Psoas muscle (tissue), 8 donors: ENCODE data around the gene UAP1. TPM values are rescaled to one million over a fixed set of nuclear protein-coding genes. Genes with fewer than 3 reads are reported as not detected.

Source experiments
- ATAC-seq, 4 donors: fragments of 200-7000 bp; cut with Tn5 transposase; one replicate each; pipeline ENCODE4 v1.9.1; 2020; ENCODE audit warnings: moderate library complexity in 3 of 4, mild to moderate bottlenecking in 2 of 4
- DNase-seq, 2 donors: peaks; one replicate each; pipeline ENCODE4 v3.0.0-alpha.2; 2020
- H3K27ac ChIP-seq: fragments of 200-600 bp; one replicate; pipeline ENCODE4 v1.8.0; 2022
- H3K27me3 ChIP-seq, 3 donors: fragments of 200-600 bp in 1 of 3; one replicate each; pipeline versions ENCODE4 v1.6.1 to v1.8.0; 2013 to 2022; ENCODE audit warnings: low read length in 2 of 3, mild to moderate bottlenecking in 2 of 3, moderate library complexity in 1 of 3; ENCODE audit not compliant: insufficient read depth in 3 of 3
- H3K36me3 ChIP-seq, 2 donors: fragments of 200-600 bp in 1 of 2; one replicate each; pipeline versions ENCODE4 v1.6.1 to v1.8.0; 2013 to 2022; ENCODE audit warnings: low read depth in 1 of 2, mild to moderate bottlenecking in 1 of 2, moderate library complexity in 1 of 2; ENCODE audit not compliant: insufficient read depth in 1 of 2
- H3K4me1 ChIP-seq: fragments of 200-600 bp; one replicate; pipeline ENCODE4 v1.8.0; 2022
- H3K4me3 ChIP-seq: fragments of 200-600 bp; one replicate; pipeline ENCODE4 v1.8.0; 2022; ENCODE audit warnings: mild to moderate bottlenecking
- H3K9me3 ChIP-seq: fragments of 200-600 bp; one replicate; pipeline ENCODE4 v1.8.0; 2022
- CTCF ChIP-seq: fragments of 200-600 bp; IDR thresholded peaks from one replicate; pipeline ENCODE4 v1.8.0; 2022; ENCODE audit warnings: antibody characterized with exemption
- WGBS, 3 donors: extraction: QIAGEN DNeasy Blood & Tissue Kit; methylation state at CpG; one replicate each; pipeline versions ENCODE4 v1.1.6 to v1.1.7; 2013; 5-methylcytosine and 5-hydroxymethylcytosine counted together
- intact Hi-C, 2 donors: fragments of 100-400 bp; cut with DNase I; formaldehyde crosslinking; loops; one replicate each; pipeline versions ENCODE4 v1.11.0 to v1.14.2; 2022
- polyA plus RNA-seq, 3 donors: library from polyadenylated mRNA; stranded (reverse); fragments of 200-250 nt; gene quantifications; one replicate each; pipeline ENCODE4 v1.2.3, GENCODE V29; 2013
- total RNA-seq, 4 donors: library from RNA; stranded (reverse); fragmentation: NEBNext Ultra II Directional in 2 of 4; extraction: Animal tissue kit (Norgen Biotek cat#: 25700) in 2 of 4; gene quantifications; one replicate each; pipeline versions ENCODE4 v1.2.1 to v1.2.4, GENCODE V29; 2021 to 2023
- donor health status: healthy with polysubstance abuse.
- donor health status: DM: no; HTN: no; CAD: no; lungs with moderate emphysema.
- donor health status: Bipolar disorder and iron deficiency.
- donor health status: healthy.
- donor health status: DM: yes; HTN: yes; CAD: no.
- donor health status: DM: no; HTN: no; CAD: no.
- donor health status: DM: no; HTN: no; CAD: no.
- donor health status: DM: yes; HTN: yes; CAD: no.

Gene UAP1
- total and polyA plus RNA-seq, 7 donors: 24.1 to 147 (median 40.1) TPM

GRCh38 chr1:162561037-162561615 is 396 bp upstream of the UAP1 start:
- 1% methylated on average over 44 to 53 of the region's 53 CpGs for WGBS, 3 donors
- intact Hi-C loops: loop anchor here in 1 of 2 donors (5.0 kb wide), 1 partner anchor 64 kb away; the partner anchor contains the start of gene UHMK1
- peak overlapping the region; percentile 94 for H3K4me3 ChIP-seq

DNA sequence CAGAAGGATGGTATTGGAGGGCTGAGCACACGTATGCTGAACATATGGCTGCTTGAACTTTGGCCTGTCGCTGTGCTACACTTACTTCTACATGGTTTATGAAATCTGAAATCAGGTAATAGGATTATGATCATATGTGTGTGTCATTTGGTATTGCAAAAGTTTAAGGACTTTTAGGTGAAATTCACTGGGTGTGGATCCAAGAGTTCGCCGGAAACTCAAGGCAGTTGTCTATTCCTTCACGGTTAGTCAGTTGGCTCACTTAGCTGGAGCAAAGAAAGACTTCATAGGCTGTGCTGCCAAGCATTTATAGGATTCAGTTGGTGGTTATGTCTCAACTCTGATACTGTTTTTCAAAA is 927 bp downstream of the UAP1 start:
- ATAC-seq (peak; percentile 23 to 54 (median 36)), DNase-seq (no peak)
- H3K27ac ChIP-seq: peak overlapping the region; percentile 96
- H3K27me3 ChIP-seq: no peaks in the 10 kb centered on the region
- no peak for TF ChIP-seq CTCF
- peaks cover 13% of the 10 kb centered on the region for H3K4me1 ChIP-seq
- WGBS, 3 donors: 21 to 26% (median 25%) methylated on average over 5 of the region's 5 CpGs
- intact Hi-C loops: loop anchor here in 1 of 2 donors (5.0 kb wide), 1 partner anchor 65 kb away; the partner anchor contains the start of gene UHMK1
- H3K36me3 ChIP-seq: peaks cover 0 to 16% of the 10 kb centered on the region in 2 donors
- no peaks in the 10 kb centered on the region for H3K9me3 ChIP-seq
- H3K4me3 ChIP-seq: peak overlapping the region; percentile 94

More at GRCh38 chr1:162561037-162561615, 396 bp upstream of the UAP1 start:
- Histone ChIP-seq H3K27ac (peak overlapping the region; percentile 96), H3K36me3 (peaks cover 0 to 5% of the 10 kb centered on the region in 2 donors), H3K27me3 (no peaks in the 10 kb centered on the region), H3K9me3 (no peaks in the 10 kb centered on the region), H3K4me1 (peaks cover 13% of the 10 kb centered on the region)
- no peak for TF ChIP-seq CTCF
- ATAC-seq (peak; percentile 96 to 97 (median 96)), DNase-seq (peak; percentile 99)

- DNase-seq: no peak
- H3K4me1 ChIP-seq: peaks cover 13% of the 10 kb centered on the region
- TF ChIP-seq CTCF: no peak
- ATAC-seq: no peak
- no peaks in the 10 kb centered on the region for H3K9me3 ChIP-seq
- H3K36me3 ChIP-seq: peaks cover 5 to 31% of the 10 kb centered on the region in 2 donors
- no peak overlapping the region for H3K27ac ChIP-seq
- H3K4me3 ChIP-seq: no peak overlapping the region
- no peaks in the 10 kb centered on the region for H3K27me3 ChIP-seq
- intact Hi-C loops: loop anchor here in 1 of 2 donors (5.0 kb wide), 1 partner anchor 67 kb away; the partner anchor contains the start of gene UHMK1
- WGBS, 3 donors: 81 to 82% (median 82%) methylated on average over 5 of the region's 5 CpGs
Observed at GRCh38 chr1:162564762-162565218, 3.3 kb downstream of the UAP1 start.

GRCh38 chr1:162565460-162565859 is 3.9 kb downstream of the UAP1 start:
- no peak overlapping the region for H3K27ac ChIP-seq
- no peak overlapping the region for H3K4me3 ChIP-seq
- no peaks in the 10 kb centered on the region for H3K27me3 ChIP-seq
- intact Hi-C loops: no loop called here
- peaks cover 5 to 31% of the 10 kb centered on the region in 2 donors for H3K36me3 ChIP-seq
- TF ChIP-seq CTCF: no peak
- DNase-seq (no peak), ATAC-seq (no peak)
- peaks cover 9% of the 10 kb centered on the region for H3K4me1 ChIP-seq
- H3K9me3 ChIP-seq: no peaks in the 10 kb centered on the region
